Measurements from ENCODE around the gene DEGS2. TPM values are rescaled to one million over a fixed set of nuclear protein-coding genes. Genes with fewer than 3 reads are reported as not detected.
A peak's percentile ranks its signal among the peaks of the same experiment; 100 is the strongest.

DEGS2 gene
- total RNA-seq, 1 donor from 2014 or later, result 0.53 TPM

DNA sequence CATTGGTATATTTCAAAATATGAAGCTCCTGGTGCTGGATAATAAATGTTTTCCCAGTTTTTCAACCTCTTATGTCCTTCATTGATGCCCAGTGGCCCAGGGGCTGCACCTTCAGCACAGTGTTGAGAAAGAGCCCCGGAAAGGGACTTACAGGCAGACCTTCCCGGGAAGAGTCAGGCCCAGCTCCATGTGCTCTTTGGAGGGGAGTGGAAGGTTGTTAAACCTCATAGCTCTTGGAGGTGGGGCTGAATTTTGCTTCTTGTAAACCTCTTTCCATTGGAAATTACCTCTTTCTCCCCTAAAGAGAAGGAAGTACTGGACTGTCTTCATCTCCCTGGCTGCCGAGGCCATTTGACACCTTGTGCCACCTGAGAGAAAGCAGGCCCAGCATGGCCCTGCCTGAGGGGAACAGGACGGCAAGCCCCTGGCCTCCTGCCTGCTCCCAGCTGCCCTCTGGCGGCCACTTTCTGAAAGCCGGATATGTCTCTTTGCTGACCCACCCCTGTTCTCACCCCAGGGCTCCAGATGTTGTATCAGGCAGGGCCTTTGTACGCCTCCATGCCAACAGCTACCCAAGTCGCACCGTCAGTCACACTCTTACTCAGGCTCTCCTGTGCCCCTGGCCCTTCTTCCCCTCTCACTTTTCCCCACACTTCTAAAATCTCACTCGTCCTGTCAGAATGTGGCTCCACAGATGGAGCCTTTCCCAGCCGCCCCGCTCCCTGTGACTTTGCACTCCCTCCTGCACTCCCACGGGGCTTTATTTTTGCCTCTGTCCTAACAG, 51.2 kb downstream of the DEGS2 start:
- TF ChIP-seq, protein P1, sequence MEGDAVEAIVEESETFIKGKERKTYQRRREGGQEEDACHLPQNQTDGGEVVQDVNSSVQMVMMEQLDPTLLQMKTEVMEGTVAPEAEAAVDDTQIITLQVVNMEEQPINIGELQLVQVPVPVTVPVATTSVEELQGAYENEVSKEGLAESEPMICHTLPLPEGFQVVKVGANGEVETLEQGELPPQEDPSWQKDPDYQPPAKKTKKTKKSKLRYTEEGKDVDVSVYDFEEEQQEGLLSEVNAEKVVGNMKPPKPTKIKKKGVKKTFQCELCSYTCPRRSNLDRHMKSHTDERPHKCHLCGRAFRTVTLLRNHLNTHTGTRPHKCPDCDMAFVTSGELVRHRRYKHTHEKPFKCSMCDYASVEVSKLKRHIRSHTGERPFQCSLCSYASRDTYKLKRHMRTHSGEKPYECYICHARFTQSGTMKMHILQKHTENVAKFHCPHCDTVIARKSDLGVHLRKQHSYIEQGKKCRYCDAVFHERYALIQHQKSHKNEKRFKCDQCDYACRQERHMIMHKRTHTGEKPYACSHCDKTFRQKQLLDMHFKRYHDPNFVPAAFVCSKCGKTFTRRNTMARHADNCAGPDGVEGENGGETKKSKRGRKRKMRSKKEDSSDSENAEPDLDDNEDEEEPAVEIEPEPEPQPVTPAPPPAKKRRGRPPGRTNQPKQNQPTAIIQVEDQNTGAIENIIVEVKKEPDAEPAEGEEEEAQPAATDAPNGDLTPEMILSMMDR (IDR thresholded peaks at IDR 0.05; ENCODE audit: insufficient read depth, low read length, severe bottlenecking), result peak; percentile 99
- DNase-seq (ENCODE audit: low read depth) (peak; percentile 62), FAIRE-seq (no peak)
- H3K27me3 ChIP-seq (ENCODE audit: control insufficient read depth, insufficient read depth, low read length), result no peaks in the 10 kb centered on the region
- no peak overlapping the region for H3K4me3 ChIP-seq (ENCODE audit: low read depth, low read length)
- H3K36me3 ChIP-seq (ENCODE audit: control insufficient read depth, insufficient read depth, low read length), result peaks cover 2% of the 10 kb centered on the region

DNA sequence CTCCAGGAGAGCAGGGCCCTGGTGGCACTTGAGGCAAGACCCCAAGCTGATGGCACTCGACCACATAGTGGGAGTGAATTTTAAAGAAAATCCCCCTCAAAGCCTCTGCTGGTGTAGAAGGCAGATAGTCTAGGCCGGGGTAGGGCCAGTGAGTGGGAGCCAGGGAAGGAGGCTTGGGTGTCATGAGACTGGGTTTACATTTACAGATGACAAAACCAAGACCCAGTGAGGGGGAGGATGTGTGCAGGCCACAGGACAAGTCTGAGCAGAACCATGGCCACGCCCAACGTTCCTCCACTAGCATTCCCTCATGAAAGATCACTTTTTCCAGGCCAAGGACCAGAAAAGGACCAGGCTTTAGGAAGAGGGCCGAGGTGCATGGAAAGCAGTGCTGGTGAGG, 52.2 kb downstream of the DEGS2 start:
- FAIRE-seq (peak; percentile 89), DNase-seq (ENCODE audit: low read depth) (peak; percentile 96)
- TF ChIP-seq, protein P1 (IDR thresholded peaks at IDR 0.05; ENCODE audit: insufficient read depth, low read length, severe bottlenecking), result no peak
- Histone ChIP-seq H3K36me3 (ENCODE audit: control insufficient read depth, insufficient read depth, low read length) (peaks cover 2% of the 10 kb centered on the region), H3K27me3 (ENCODE audit: control insufficient read depth, insufficient read depth, low read length) (no peaks in the 10 kb centered on the region), H3K4me3 (ENCODE audit: low read depth, low read length) (no peak overlapping the region)

DNA sequence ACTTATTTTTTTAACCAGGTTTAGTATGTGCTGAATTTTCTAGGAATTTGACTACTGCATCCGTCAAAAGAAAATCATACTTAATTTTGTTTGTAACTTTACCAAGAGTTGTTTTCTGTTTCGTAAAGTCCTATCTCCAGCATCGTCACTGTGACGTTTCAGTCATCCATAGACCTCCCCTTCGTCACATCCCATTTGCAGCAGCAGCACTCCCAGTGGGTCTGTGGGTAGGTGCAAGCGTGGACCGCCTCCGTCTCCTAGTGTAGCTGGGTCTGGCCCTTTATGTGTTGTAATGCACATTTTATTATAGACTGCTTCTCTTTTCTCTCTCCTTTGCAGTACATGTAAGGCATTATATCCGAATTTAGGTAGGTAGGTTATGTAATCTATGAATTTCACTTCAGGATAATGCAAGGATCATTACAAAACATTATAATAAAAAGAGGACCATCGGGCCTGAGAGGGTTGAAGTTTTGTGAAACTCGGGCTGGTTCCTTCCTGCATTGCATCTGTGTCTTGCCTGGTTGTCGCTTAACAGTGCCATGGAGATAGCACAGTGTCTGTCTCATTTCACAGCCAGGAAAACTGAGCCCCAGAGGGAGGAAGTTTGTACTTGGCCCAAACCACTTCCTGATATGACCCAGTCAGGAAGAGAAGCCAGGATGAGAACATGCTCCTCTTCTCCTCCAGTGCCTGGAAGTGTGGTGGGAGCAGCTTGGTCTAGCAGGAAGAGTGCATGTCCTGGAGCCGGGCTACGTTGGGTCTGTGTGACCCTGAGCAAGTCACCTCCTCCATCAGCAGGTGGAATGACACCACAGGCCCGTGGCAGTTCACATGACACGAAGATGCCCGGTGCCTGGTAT, 53.0 kb downstream of the DEGS2 start:
- DNase-seq (ENCODE audit: low read depth) (peak; percentile 32), FAIRE-seq (peak; percentile 32)
- TF ChIP-seq, protein P1 (IDR thresholded peaks at IDR 0.05; ENCODE audit: insufficient read depth, low read length, severe bottlenecking), result no peak
- H3K36me3 ChIP-seq (ENCODE audit: control insufficient read depth, insufficient read depth, low read length), result peaks cover 2% of the 10 kb centered on the region
- H3K27me3 ChIP-seq (ENCODE audit: control insufficient read depth, insufficient read depth, low read length), result no peaks in the 10 kb centered on the region
- H3K4me3 ChIP-seq (ENCODE audit: low read depth, low read length), result no peak overlapping the region

- H3K4me3 ChIP-seq (ENCODE audit: low read depth, low read length), result no peak overlapping the region
- FAIRE-seq (no peak), DNase-seq (ENCODE audit: low read depth) (no peak)
- no peaks in the 10 kb centered on the region for H3K27me3 ChIP-seq (ENCODE audit: control insufficient read depth, insufficient read depth, low read length)
- TF ChIP-seq, protein P1 (IDR thresholded peaks at IDR 0.05; ENCODE audit: insufficient read depth, low read length, severe bottlenecking), result no peak
- H3K36me3 ChIP-seq (ENCODE audit: control insufficient read depth, insufficient read depth, low read length), result peaks cover 2% of the 10 kb centered on the region
Observed at GRCh38 chr14:100105357-100106169, 53.9 kb downstream of the DEGS2 start.

GRCh38 chr14:100104523-100105300, 54.7 kb downstream of the DEGS2 start:
- H3K4me3 ChIP-seq (ENCODE audit: low read depth, low read length), result no peak overlapping the region
- TF ChIP-seq, protein P1 (IDR thresholded peaks at IDR 0.05; ENCODE audit: insufficient read depth, low read length, severe bottlenecking), result no peak
- peaks cover under 1% of the 10 kb centered on the region for H3K36me3 ChIP-seq (ENCODE audit: control insufficient read depth, insufficient read depth, low read length)
- FAIRE-seq (no peak), DNase-seq (ENCODE audit: low read depth) (peak; percentile 47)
- H3K27me3 ChIP-seq (ENCODE audit: control insufficient read depth, insufficient read depth, low read length), result no peaks in the 10 kb centered on the region

Data from bronchial epithelial cell (primary cell).